K562 (cell line): ENCODE measurements around the gene XPR1. TPM values are rescaled to one million over a fixed set of nuclear protein-coding genes. Genes with fewer than 3 reads are reported as not detected.

Experiments used
- ATAC-seq: fragments of 200-7000 bp; cut with Tn5 transposase; 3 replicates; pipeline ENCODE4 v1.9.1; 2020; ENCODE audit warnings: moderate library complexity
- BruUV-seq: library from RNA; stranded (reverse); fragments of 400-500 nt; replicated peaks from 2 replicates; lab custom pipeline; 2021; lab: Mats Ljungman, UMichigan
- CTCF ChIA-PET: fragments of 300-600 bp; formaldehyde crosslinking; extraction: SDS; loops from one replicate; lab custom pipeline; 2021; ENCODE audit warnings: low intra/inter-chr PET ratio; lab: Yijun Ruan, JAX
- POLR2A ChIA-PET: fragments of 300-600, 350-650 bp; sonication (Branson Sonifier 250); formaldehyde crosslinking; extraction: SDS; loops from one replicate; lab custom pipeline; 2021; ENCODE audit warnings: antibody characterized with exemption, inconsistent platforms; lab: Yijun Ruan, JAX
- DNase-seq, 4 experiments: peaks; one replicate each; pipeline versions ENCODE4 v3.0.0 to v3.0.0-alpha.2; 2011 to 2018; ENCODE audit warnings: low spot score in 3 of 4, mixed read lengths in 3 of 4; ENCODE audit errors: extremely low read depth in 1 of 4
- FAIRE-seq: peaks from 2 replicates; lab custom pipeline; 2011; peaks lifted over from hg19 to GRCh38; lab: Jason Lieb, UNC
- H2AFZ ChIP-seq: 2 replicates; pipeline ENCODE4 v1.6.0; 2011; ENCODE audit warnings: low read depth, low read length, control low read depth, inconsistent platforms
- H3K27ac ChIP-seq: fragments of 200-600 bp; 3 replicates; pipeline ENCODE4 v1.8.0; 2011; ENCODE audit warnings: low read depth, mild to moderate bottlenecking, control low read depth, inconsistent platforms, low read length, moderate library complexity, mixed read lengths; ENCODE audit errors: extremely low read depth
- H3K27me3 ChIP-seq, 2 experiments: fragments of 300-600 bp in 1 of 2; 2 replicates in 1 of 2; 3 replicates in 1 of 2; pipeline versions ENCODE4 v1.6.0 to v1.8.0; 2011; ENCODE audit warnings: inconsistent platforms in 2 of 2, low read length in 2 of 2, mild to moderate bottlenecking in 1 of 2, mixed read lengths in 1 of 2, moderate library complexity in 1 of 2; ENCODE audit not compliant: control insufficient read depth in 2 of 2, insufficient read depth in 2 of 2
- H3K36me3 ChIP-seq: fragments of 300-600 bp; 3 replicates; pipeline ENCODE4 v1.8.0; 2011; ENCODE audit warnings: mild to moderate bottlenecking, low read length, inconsistent platforms; ENCODE audit not compliant: control insufficient read depth, insufficient read depth
- H3K4me1 ChIP-seq, 2 experiments: fragments of 200-600 bp in 1 of 2; replicated peaks in 1 of 2; 2 replicates in 1 of 2; 3 replicates in 1 of 2; pipeline versions ENCODE4 v1.5.1 to v1.8.0; 2011; ENCODE audit warnings: inconsistent platforms in 2 of 2, low read length in 2 of 2, mild to moderate bottlenecking in 1 of 2, mixed read lengths in 1 of 2, moderate library complexity in 1 of 2; ENCODE audit not compliant: control insufficient read depth in 2 of 2, insufficient read depth in 2 of 2
- H3K4me2 ChIP-seq: 2 replicates; pipeline ENCODE4 v1.6.1; 2011; ENCODE audit warnings: low read length, control low read depth, inconsistent platforms, mixed read lengths; ENCODE audit not compliant: insufficient read depth
- H3K4me3 ChIP-seq: fragments of 200-600 bp; sonication (generic), shearing (Covaris generic); 2 replicates; pipeline ENCODE4 v1.5.1; 2016; ENCODE audit warnings: control low read depth, inconsistent platforms
- H3K79me2 ChIP-seq: fragments of 200-600 bp; 3 replicates; pipeline ENCODE4 v1.8.0; 2011; ENCODE audit warnings: low read length, inconsistent platforms; ENCODE audit not compliant: control insufficient read depth, insufficient read depth
- H3K9ac ChIP-seq, 2 experiments: 2 replicates each; pipeline versions ENCODE4 v1.6.0 to v1.6.1; 2011; ENCODE audit warnings: low read depth in 2 of 2, low read length in 2 of 2, control low read depth in 1 of 2, inconsistent platforms in 1 of 2, mild to moderate bottlenecking in 1 of 2, mixed read lengths in 1 of 2; ENCODE audit not compliant: insufficient read depth in 1 of 2
- H3K9me1 ChIP-seq: one replicate; pipeline ENCODE4 v1.6.0; 2011; ENCODE audit warnings: inconsistent platforms, mild to moderate bottlenecking, low read length, moderate library complexity; ENCODE audit not compliant: control insufficient read depth, insufficient read depth
- H3K9me3 ChIP-seq: replicated peaks from 2 replicates; pipeline ENCODE4 v1.5.1; 2011; ENCODE audit warnings: low read depth, low read length, inconsistent platforms; ENCODE audit not compliant: control insufficient read depth, insufficient read depth
- H4K20me1 ChIP-seq: replicated peaks from 2 replicates; pipeline ENCODE4 v1.6.1; 2011; ENCODE audit warnings: low read length, inconsistent platforms, mixed read lengths; ENCODE audit not compliant: control insufficient read depth, insufficient read depth
- CBX3 ChIP-seq, 2 experiments: IDR thresholded peaks; 1 replicate in 1 of 2; 2 replicates in 1 of 2; pipeline ENCODE4 v1.6.1; 2012; ENCODE audit warnings: inconsistent platforms in 2 of 2, low read length in 2 of 2, borderline replicate concordance in 1 of 2, control low read depth in 1 of 2
- CC2D1A ChIP-seq: fragments of 450-650 bp; IDR thresholded peaks from 2 replicates; pipeline ENCODE4 v1.6.1; 2017; ENCODE audit warnings: mild to moderate bottlenecking
- CHAMP1 ChIP-seq: fragments of 450-650 bp; IDR thresholded peaks from 2 replicates; pipeline ENCODE4 v1.6.1; 2016; ENCODE audit warnings: mild to moderate bottlenecking
- FOXM1 ChIP-seq, 2 experiments: fragments of 450-650 bp in 1 of 2; sonication (generic) in 1 of 2; formaldehyde crosslinking in 1 of 2; IDR thresholded peaks; 2 replicates each; pipeline versions ENCODE4 v1.6.1 to v1.9.0; 2017 to 2022; ENCODE audit warnings: low read depth in 2 of 2, mild to moderate bottlenecking in 2 of 2, missing genetic modification reagents in 1 of 2, moderate library complexity in 1 of 2
- HDAC6 ChIP-seq: IDR thresholded peaks from 2 replicates; pipeline ENCODE4 v1.6.1; 2012; ENCODE audit warnings: low read depth, mild to moderate bottlenecking, control low read depth, inconsistent platforms, low read length, moderate library complexity
- RBM25 ChIP-seq: fragments of 200-400 bp; formaldehyde crosslinking; IDR thresholded peaks from 2 replicates; pipeline ENCODE4 v1.6.1; 2018; ENCODE audit warnings: low read length, low read depth, moderate library complexity; ENCODE audit not compliant: severe bottlenecking
- XRCC3 ChIP-seq: fragments of 450-650 bp; IDR thresholded peaks from 2 replicates; pipeline ENCODE4 v1.6.1; 2017; ENCODE audit warnings: mild to moderate bottlenecking, moderate library complexity
- ZNF133 ChIP-seq: fragments of 250-450 bp; sonication (Bioruptor Pico); IDR thresholded peaks from 2 replicates; pipeline ENCODE4 v1.4.0; 2020; ENCODE audit warnings: mild to moderate bottlenecking
- ZNF431 ChIP-seq: sonication (generic); formaldehyde crosslinking; IDR thresholded peaks from 2 replicates; pipeline ENCODE4 v1.8.0; 2022; ENCODE audit warnings: mild to moderate bottlenecking, missing genetic modification reagents
- WGBS: fragments of 100-300 bp; shearing (Covaris generic); methylation state at CpG from one replicate; pipeline ENCODE4 v1.1.6; 2016; ENCODE audit warnings: low coverage, mixed read lengths; ENCODE audit not compliant: insufficient coverage; ENCODE audit errors: missing lambda C conversion rate; 5-methylcytosine and 5-hydroxymethylcytosine counted together
- in situ Hi-C: fragments of 300-500 bp; cut with MboI; formaldehyde crosslinking; loops from 4 replicates; pipeline ENCODE4 v1.15.0; 2018; ENCODE audit warnings: inconsistent platforms, mixed read lengths
- intact Hi-C: fragments of 100-400 bp; cut with micrococcal nuclease; formaldehyde crosslinking; loops from 2 replicates; pipeline ENCODE4 v1.14.2; 2022
- polyA plus RNA-seq, 8 experiments: library from polyadenylated mRNA; depleted of rRNA in 4 of 8; stranded (reverse) in 5 of 8; unstranded in 3 of 8; fragments of >200 nt; fragmentation: Nextera tagmentation in 2 of 8; fragmentation: Illumina TruSeq in 1 of 8; extraction: Ambion mirVana in 2 of 8; extraction: Trizol in 1 of 8; gene quantifications; 2 replicates each; pipeline versions ENCODE4 v1.2.1 to v1.2.3, GENCODE V29; 2011 to 2014; ENCODE audit warnings: inconsistent platforms in 1 of 8, missing spikeins in 1 of 8
- total RNA-seq, 7 experiments: library from RNA; depleted of rRNA in 6 of 7; stranded (reverse); fragments of >200 nt in 6 of 7; fragmentation: Illumina TruSeq in 2 of 7; extraction: Trizol in 2 of 7; gene quantifications; 2 replicates each; pipeline versions ENCODE4 v1.2.1 to v1.2.3, GENCODE V29; 2011 to 2021; ENCODE audit warnings: low replicate concordance in 1 of 7
- TF ChIP-seq, protein P1 (sequence below): fragments of 450-650 bp; IDR thresholded peaks from 2 replicates; pipeline ENCODE4 v1.6.1; 2016; ENCODE audit warnings: antibody characterized with exemption

XPR1 gene
- total and polyA plus RNA-seq, 9 of the 15 experiments (the other 6 are each of a cell fraction or from before 2014, with no cell fraction given): 3.0 to 66.2 (median 38.6) TPM

DNA sequence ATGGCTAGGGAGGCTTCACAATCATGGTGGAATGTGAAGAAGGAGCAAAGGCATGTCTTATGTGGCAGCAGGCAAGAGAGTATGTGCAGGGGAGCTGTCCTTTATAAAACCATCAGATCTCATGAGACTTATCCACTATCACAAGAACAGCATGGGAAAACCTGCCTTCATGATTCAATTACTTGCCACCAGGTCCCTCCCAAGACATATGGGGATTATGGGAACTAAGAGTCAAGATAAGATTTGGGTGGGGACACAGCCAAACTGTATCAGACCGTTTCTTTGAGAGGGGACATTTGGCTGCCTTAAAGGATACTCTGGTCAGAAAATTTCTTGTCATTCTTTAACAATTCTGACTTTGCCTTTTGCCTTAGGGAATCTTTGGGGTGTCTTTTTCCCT lies 3.2 kb upstream of the XPR1 start:
- ChIA-PET POLR2A (no interaction called here), CTCF (interaction anchor here (0.6 kb wide), 1 partner anchor 121 kb away, joined by 3 read pairs; no protein-coding TSS in a partner anchor)
- Histone ChIP-seq H3K4me1 (peaks cover 5 to 7% of the 10 kb centered on the region in 2 experiments; a peak in 3 of 5 replicates), H3K9me1 (no peaks in the 10 kb centered on the region), H3K27ac (no peak overlapping the region), H3K27me3 (no peaks in the 10 kb centered on the region), H3K4me2 (no peak overlapping the region), H3K9me3 (no peaks in the 10 kb centered on the region; the same call in 1 of the 2 replicates), H3K4me3 (no peak overlapping the region), H3K9ac (no peak overlapping the region), H3K36me3 (no peaks in the 10 kb centered on the region), H3K79me2 (peaks cover 18% of the 10 kb centered on the region), H2AFZ (0 out of 2 replicates have a peak overlapping the region, but pooled peaks have one; percentile 0), H4K20me1 (no peaks in the 10 kb centered on the region; the same call in 1 of the 2 replicates)
- no peak for ATAC-seq
- 42% methylated on average over 1 of the region's 1 CpG for WGBS
- in situ Hi-C loops (loop anchor here (25.0 kb wide), 1 partner anchor 534 kb away; no protein-coding TSS in a partner anchor), intact Hi-C loops (no loop called here)
- BruUV-seq: no TSS peak
- no peak for FAIRE-seq
- no peak for DNase-seq
- TF ChIP-seq CC2D1A (peak; percentile 86), ZNF133 (CRISPR knock-in tag) (no peak), RBM25 (no peak), HDAC6 (no peak), ZNF431 (peak; percentile 67; the same call in 1 of the 2 replicates), CBX3 (IDR thresholded peaks at IDR 0.05; ENCODE audit: borderline replicate concordance in 1 of 2, low read length in 2 of 2) (peak in 1 of 2 experiments; percentile 51; a peak in 1 of 3 replicates), CHAMP1 (peak; percentile 94), FOXM1 (IDR thresholded peaks at IDR 0.05; ENCODE audit: low read depth) (peak; percentile 44; the same call in 1 of the 2 replicates), FOXM1 (CRISPR knock-in tag; IDR thresholded peaks at IDR 0.05; ENCODE audit: low read depth) (no peak), XRCC3 (0 out of 2 replicates have a peak, but pooled peaks have one; percentile 17)
- TF ChIP-seq, protein P1, sequence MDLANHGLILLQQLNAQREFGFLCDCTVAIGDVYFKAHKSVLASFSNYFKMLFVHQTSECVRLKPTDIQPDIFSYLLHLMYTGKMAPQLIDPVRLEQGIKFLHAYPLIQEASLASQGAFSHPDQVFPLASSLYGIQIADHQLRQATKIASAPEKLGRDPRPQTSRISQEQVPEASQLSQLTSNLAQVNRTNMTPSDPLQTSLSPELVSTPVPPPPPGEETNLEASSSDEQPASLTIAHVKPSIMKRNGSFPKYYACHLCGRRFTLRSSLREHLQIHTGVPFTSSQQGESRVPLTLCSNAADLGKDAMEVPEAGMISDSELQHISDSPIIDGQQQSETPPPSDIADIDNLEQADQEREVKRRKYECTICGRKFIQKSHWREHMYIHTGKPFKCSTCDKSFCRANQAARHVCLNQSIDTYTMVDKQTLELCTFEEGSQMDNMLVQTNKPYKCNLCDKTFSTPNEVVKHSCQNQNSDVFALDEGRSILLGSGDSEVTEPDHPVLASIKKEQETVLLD: no peak
